Body of pancreas (tissue), 4 donors: ENCODE data around the gene LRCH1.

ENCODE experiments used
- CTCF ChIP-seq, 7 experiments: fragments of 450-650 bp in 4 of 7; fragments of 200-600 bp in 3 of 7; sonication (generic) in 3 of 7; IDR thresholded peaks; one replicate each; pipeline ENCODE4 v1.5.1; 2016 to 2019; ENCODE audit warnings: antibody characterized with exemption in 7 of 7
- POLR2A ChIP-seq, 3 donors: fragments of 450-650 bp; IDR thresholded peaks; one replicate each; pipeline ENCODE4 v1.6.1; 2016; ENCODE audit warnings: antibody characterized with exemption in 3 of 3, mild to moderate bottlenecking in 2 of 3

- TF ChIP-seq CTCF (IDR thresholded peaks at IDR 0.05): no peak
- no peak for TF ChIP-seq POLR2A (IDR thresholded peaks at IDR 0.05)
These were observed 7.8 kb downstream of the LRCH1 start for GRCh38 chr13:46560778-46561177.
